SJSA1 (cell line): ENCODE results near the gene HOXB6. TPM values are rescaled to one million over a fixed set of nuclear protein-coding genes. Genes with fewer than 3 reads are reported as not detected.
A peak's percentile ranks its signal among the peaks of the same experiment; 100 is the strongest.

Source experiments
- DNase-seq, 2 experiments: peaks; one replicate each; pipeline ENCODE4 v3.0.0-alpha.2; 2015 to 2020; ENCODE audit warnings: low spot score in 2 of 2, low read depth in 1 of 2
- H3K27ac ChIP-seq: fragments of 250-450 bp; sonication (Bioruptor Pico); 2 replicates; pipeline ENCODE4 v1.5.1; 2020; ENCODE audit warnings: mild to moderate bottlenecking, moderate library complexity
- H3K27me3 ChIP-seq: fragments of 250-450 bp; sonication (Bioruptor Pico); replicated peaks from 2 replicates; pipeline ENCODE4 v1.5.1; 2020; ENCODE audit warnings: mild to moderate bottlenecking, moderate library complexity
- H3K36me3 ChIP-seq: fragments of 250-450 bp; sonication (Bioruptor Pico); 2 replicates; pipeline ENCODE4 v1.5.1; 2020; ENCODE audit warnings: mild to moderate bottlenecking
- H3K4me1 ChIP-seq: fragments of 250-450 bp; sonication (Bioruptor Pico); replicated peaks from 2 replicates; pipeline ENCODE4 v1.6.1; 2021; ENCODE audit warnings: mild to moderate bottlenecking
- H3K4me3 ChIP-seq: fragments of 250-450 bp; sonication (Bioruptor Pico); 2 replicates; pipeline ENCODE4 v1.5.1; 2020; ENCODE audit warnings: mild to moderate bottlenecking
- H3K9me3 ChIP-seq: fragments of 250-450 bp; sonication (Bioruptor Pico); replicated peaks from 2 replicates; pipeline ENCODE4 v1.5.1; 2020; ENCODE audit warnings: mild to moderate bottlenecking
- total RNA-seq: library from RNA; depleted of rRNA; stranded (reverse); fragments of >200 nt; shearing (Covaris generic); gene quantifications from 2 replicates; pipeline ENCODE4 v1.2.3, GENCODE V29; 2014

The HOXB6 gene
- total RNA-seq, 1 experiment from 2014 or later, result 4.8 TPM

GRCh38 chr17:48558057-48558830 lies 46.5 kb downstream of the HOXB6 start:
- Histone ChIP-seq H3K36me3 (no peaks in the 10 kb centered on the region), H3K27ac (no peak overlapping the region), H3K9me3 (no peaks in the 10 kb centered on the region), H3K4me3 (no peak overlapping the region), H3K4me1 (no peaks in the 10 kb centered on the region; the same call in 1 of the 2 replicates), H3K27me3 (no peaks in the 10 kb centered on the region)
- no peak for DNase-seq

GRCh38 chr17:48556576-48557401 lies 48.0 kb downstream of the HOXB6 start:
- H3K4me3 ChIP-seq, result no peak overlapping the region

GRCh38 chr17:48556229-48556575 lies 48.6 kb downstream of the HOXB6 start:
- H3K27me3 ChIP-seq, result no peaks in the 10 kb centered on the region

More at GRCh38 chr17:48556576-48557401, 48.0 kb downstream of the HOXB6 start:
- Histone ChIP-seq H3K9me3 (no peaks in the 10 kb centered on the region), H3K4me1 (no peaks in the 10 kb centered on the region; the same call in 1 of the 2 replicates), H3K27ac (no peak overlapping the region), H3K27me3 (no peaks in the 10 kb centered on the region), H3K36me3 (no peaks in the 10 kb centered on the region)
- no peak for DNase-seq

GRCh38 chr17:48555258-48556228 lies 49.2 kb downstream of the HOXB6 start:
- Histone ChIP-seq H3K4me3 (peak overlapping the region; percentile 31), H3K36me3 (peaks cover 3% of the 10 kb centered on the region; the same call in 1 of the 2 replicates), H3K9me3 (no peaks in the 10 kb centered on the region), H3K4me1 (no peaks in the 10 kb centered on the region; the same call in 1 of the 2 replicates), H3K27me3 (no peaks in the 10 kb centered on the region), H3K27ac (no peak overlapping the region)
- peak in 1 of 2 experiments; percentile 42 for DNase-seq

More at GRCh38 chr17:48556229-48556575, 48.6 kb downstream of the HOXB6 start:
- Histone ChIP-seq H3K9me3 (no peaks in the 10 kb centered on the region), H3K4me1 (no peaks in the 10 kb centered on the region; the same call in 1 of the 2 replicates), H3K27ac (no peak overlapping the region), H3K36me3 (no peaks in the 10 kb centered on the region), H3K4me3 (no peak overlapping the region)
- DNase-seq, result no peak

- Histone ChIP-seq H3K36me3 (peaks cover 10% of the 10 kb centered on the region; the same call in 1 of the 2 replicates), H3K4me1 (no peaks in the 10 kb centered on the region; the same call in 1 of the 2 replicates), H3K27ac (no peak overlapping the region), H3K9me3 (no peaks in the 10 kb centered on the region), H3K4me3 (no peak overlapping the region), H3K27me3 (no peaks in the 10 kb centered on the region)
- DNase-seq, result no peak
Observed at GRCh38 chr17:48554412-48555257, 50.2 kb downstream of the HOXB6 start.

- Histone ChIP-seq H3K27me3 (no peaks in the 10 kb centered on the region), H3K4me3 (no peak overlapping the region)
Observed at GRCh38 chr17:48553826-48554225, 51.0 kb downstream of the HOXB6 start.

GRCh38 chr17:48553190-48553547 lies 51.6 kb downstream of the HOXB6 start:
- no peaks in the 10 kb centered on the region; the same call in 1 of the 2 replicates for H3K4me1 ChIP-seq
- no peak overlapping the region for H3K27ac ChIP-seq
- H3K9me3 ChIP-seq, result no peaks in the 10 kb centered on the region
- H3K4me3 ChIP-seq, result no peak overlapping the region
- H3K27me3 ChIP-seq, result no peaks in the 10 kb centered on the region
- H3K36me3 ChIP-seq, result peaks cover 10% of the 10 kb centered on the region; the same call in 1 of the 2 replicates
- no peak for DNase-seq

More at GRCh38 chr17:48553826-48554225, 51.0 kb downstream of the HOXB6 start:
- no peak for DNase-seq
- Histone ChIP-seq H3K9me3 (no peaks in the 10 kb centered on the region), H3K4me1 (no peaks in the 10 kb centered on the region; the same call in 1 of the 2 replicates), H3K27ac (no peak overlapping the region), H3K36me3 (peaks cover 10% of the 10 kb centered on the region; the same call in 1 of the 2 replicates)

- H3K4me3 ChIP-seq, result no peak overlapping the region
- DNase-seq, result no peak
Observed at GRCh38 chr17:48552466-48553189, 52.2 kb downstream of the HOXB6 start.

GRCh38 chr17:48551596-48552465 lies 53.0 kb downstream of the HOXB6 start:
- Histone ChIP-seq H3K36me3 (peaks cover 10% of the 10 kb centered on the region; the same call in 1 of the 2 replicates), H3K4me1 (no peaks in the 10 kb centered on the region; the same call in 1 of the 2 replicates), H3K27me3 (no peaks in the 10 kb centered on the region), H3K9me3 (no peaks in the 10 kb centered on the region), H3K27ac (no peak overlapping the region), H3K4me3 (no peak overlapping the region)
- DNase-seq, result no peak

More at GRCh38 chr17:48552466-48553189, 52.2 kb downstream of the HOXB6 start:
- no peaks in the 10 kb centered on the region for H3K27me3 ChIP-seq
- H3K9me3 ChIP-seq, result no peaks in the 10 kb centered on the region
- H3K4me1 ChIP-seq, result no peaks in the 10 kb centered on the region; the same call in 1 of the 2 replicates
- H3K36me3 ChIP-seq, result peaks cover 10% of the 10 kb centered on the region; the same call in 1 of the 2 replicates
- no peak overlapping the region for H3K27ac ChIP-seq

- H3K4me3 ChIP-seq, result no peak overlapping the region
- H3K27me3 ChIP-seq, result no peaks in the 10 kb centered on the region
- H3K4me1 ChIP-seq, result no peaks in the 10 kb centered on the region; the same call in 1 of the 2 replicates
- peaks cover 10% of the 10 kb centered on the region; the same call in 1 of the 2 replicates for H3K36me3 ChIP-seq
- DNase-seq, result no peak
- no peak overlapping the region for H3K27ac ChIP-seq
- no peaks in the 10 kb centered on the region for H3K9me3 ChIP-seq
Observed at GRCh38 chr17:48551214-48551555, 53.6 kb downstream of the HOXB6 start.
